HAP-1 (cell line): ENCODE results near the gene DDT.
"Not testable (repeated sequence)": the region's sequence is repeated elsewhere in the genome, so short reads cannot be mapped to it uniquely, and the experiment has no call there.

ENCODE experiments used
- DNase-seq, 2 experiments: peaks; one replicate each; pipeline ENCODE4 v3.0.0-alpha.2; 2016 to 2020; ENCODE audit warnings: low spot score in 2 of 2
- H3K27me3 ChIP-seq: fragments of 250-450 bp; sonication (Bioruptor Pico); 2 replicates; pipeline ENCODE4 v1.5.1; 2020; ENCODE audit warnings: low read depth, mild to moderate bottlenecking, moderate library complexity
- H3K36me3 ChIP-seq: fragments of 250-450 bp; sonication (Bioruptor Pico); replicated peaks from 2 replicates; pipeline ENCODE4 v1.5.1; 2020; ENCODE audit warnings: mild to moderate bottlenecking
- H3K4me1 ChIP-seq: fragments of 250-450 bp; sonication (Bioruptor Pico); 2 replicates; pipeline ENCODE4 v1.5.1; 2020; ENCODE audit warnings: mild to moderate bottlenecking
- H3K4me3 ChIP-seq: fragments of 250-450 bp; sonication (Bioruptor Pico); 2 replicates; pipeline ENCODE4 v1.5.1; 2020; ENCODE audit warnings: mild to moderate bottlenecking, moderate library complexity
- H3K9me3 ChIP-seq: fragments of 250-450 bp; sonication (Bioruptor Pico); 2 replicates; pipeline ENCODE4 v1.5.1; 2020; ENCODE audit warnings: mild to moderate bottlenecking, moderate library complexity
- in situ Hi-C: fragments of 300-500 bp; cut with MboI; formaldehyde crosslinking; loops from 3 replicates; pipeline ENCODE4 v1.14.3; 2020; ENCODE audit warnings: low sequenced_read_pairs, inconsistent platforms, mixed read lengths

DDT gene

GRCh38 chr22:23974345-23974744 lies at the start of gene DDT:
Gene DDT, minus strand, starts transcription at chr22:23974441. Its CDS starts 27 bp downstream, at chr22:23974414.
- DNase-seq, H3K4me3 ChIP-seq, H3K4me1 ChIP-seq, H3K27me3 ChIP-seq, in situ Hi-C loops, H3K9me3 ChIP-seq: not testable (repeated sequence)
- H3K36me3 ChIP-seq = peaks cover 27% of the 10 kb centered on the region

GRCh38 chr22:24023204-24023789 lies 49.1 kb upstream of the DDT start:
- H3K27me3 ChIP-seq = no peaks in the 10 kb centered on the region
- DNase-seq = no peak
- peaks cover 10% of the 10 kb centered on the region; the same call in 1 of the 2 replicates for H3K4me1 ChIP-seq
- H3K9me3 ChIP-seq = peaks cover 8% of the 10 kb centered on the region
- in situ Hi-C loops = no loop called here
- no peak overlapping the region for H3K4me3 ChIP-seq
- no peaks in the 10 kb centered on the region; the same call in 1 of the 2 replicates for H3K36me3 ChIP-seq

GRCh38 chr22:24021304-24021703 lies 47.1 kb upstream of the DDT start:
- Histone ChIP-seq H3K4me3 (no peak overlapping the region), H3K36me3 (peaks cover 5% of the 10 kb centered on the region), H3K4me1 (0 out of 2 replicates have a peak, but pooled peaks cover 5% of the 10 kb centered on the region), H3K27me3 (no peaks in the 10 kb centered on the region), H3K9me3 (peaks cover 8% of the 10 kb centered on the region)
- in situ Hi-C loops = no loop called here
- no peak for DNase-seq

- peaks cover 5% of the 10 kb centered on the region; the same call in 1 of the 2 replicates for H3K36me3 ChIP-seq
- no peaks in the 10 kb centered on the region for H3K9me3 ChIP-seq
- no peak for DNase-seq
- in situ Hi-C loops = no loop called here
- H3K27me3 ChIP-seq = no peaks in the 10 kb centered on the region
- H3K4me1 ChIP-seq = peaks cover 5% of the 10 kb centered on the region; the same call in 1 of the 2 replicates
- H3K4me3 ChIP-seq = no peak overlapping the region
Observed at GRCh38 chr22:24016156-24016555, 41.9 kb upstream of the DDT start.

- Histone ChIP-seq H3K27me3 (no peaks in the 10 kb centered on the region), H3K4me3 (peak overlapping the region; percentile 95), H3K4me1 (peaks cover 5% of the 10 kb centered on the region; the same call in 1 of the 2 replicates), H3K9me3 (no peaks in the 10 kb centered on the region), H3K36me3 (no peaks in the 10 kb centered on the region; the same call in 1 of the 2 replicates)
- no peak for DNase-seq
- in situ Hi-C loops = no loop called here
Observed at GRCh38 chr22:24011735-24012068, 37.5 kb upstream of the DDT start.

GRCh38 chr22:24010018-24010391 lies 35.8 kb upstream of the DDT start:
- no peak for DNase-seq
- no peaks in the 10 kb centered on the region; the same call in 1 of the 2 replicates for H3K36me3 ChIP-seq
- in situ Hi-C loops = no loop called here
- no peaks in the 10 kb centered on the region for H3K9me3 ChIP-seq
- no peaks in the 10 kb centered on the region for H3K27me3 ChIP-seq
- H3K4me3 ChIP-seq = no peak overlapping the region
- H3K4me1 ChIP-seq = peaks cover 5% of the 10 kb centered on the region; the same call in 1 of the 2 replicates

GRCh38 chr22:24009227-24010017 lies 35.2 kb upstream of the DDT start:
- no peaks in the 10 kb centered on the region for H3K27me3 ChIP-seq
- peaks cover 5% of the 10 kb centered on the region; the same call in 1 of the 2 replicates for H3K4me1 ChIP-seq
- H3K9me3 ChIP-seq = no peaks in the 10 kb centered on the region
- no peak for DNase-seq
- H3K4me3 ChIP-seq = no peak overlapping the region
- in situ Hi-C loops = no loop called here
- H3K36me3 ChIP-seq = no peaks in the 10 kb centered on the region; the same call in 1 of the 2 replicates

GRCh38 chr22:24008381-24009226 lies 34.4 kb upstream of the DDT start:
- in situ Hi-C loops = no loop called here
- Histone ChIP-seq H3K36me3 (no peaks in the 10 kb centered on the region; the same call in 1 of the 2 replicates), H3K9me3 (no peaks in the 10 kb centered on the region), H3K4me1 (peaks cover 5% of the 10 kb centered on the region; the same call in 1 of the 2 replicates), H3K4me3 (no peak overlapping the region), H3K27me3 (no peaks in the 10 kb centered on the region)
- no peak for DNase-seq

- in situ Hi-C loops = no loop called here
- DNase-seq = no peak
- no peaks in the 10 kb centered on the region for H3K27me3 ChIP-seq
- no peak overlapping the region for H3K4me3 ChIP-seq
- peaks cover 5% of the 10 kb centered on the region; the same call in 1 of the 2 replicates for H3K4me1 ChIP-seq
- no peaks in the 10 kb centered on the region; the same call in 1 of the 2 replicates for H3K36me3 ChIP-seq
- H3K9me3 ChIP-seq = no peaks in the 10 kb centered on the region
Observed at GRCh38 chr22:24008022-24008283, 33.7 kb upstream of the DDT start.

- in situ Hi-C loops = no loop called here
- Histone ChIP-seq H3K36me3 (no peaks in the 10 kb centered on the region; the same call in 1 of the 2 replicates), H3K27me3 (no peaks in the 10 kb centered on the region), H3K4me1 (peaks cover 5% of the 10 kb centered on the region; the same call in 1 of the 2 replicates), H3K9me3 (no peaks in the 10 kb centered on the region), H3K4me3 (no peak overlapping the region)
- DNase-seq = no peak
Observed at GRCh38 chr22:24007253-24008021, 33.2 kb upstream of the DDT start.

- Histone ChIP-seq H3K4me3 (no peak overlapping the region), H3K36me3 (no peaks in the 10 kb centered on the region; the same call in 1 of the 2 replicates), H3K27me3 (no peaks in the 10 kb centered on the region), H3K9me3 (no peaks in the 10 kb centered on the region), H3K4me1 (no peaks in the 10 kb centered on the region; the same call in 1 of the 2 replicates)
- no peak for DNase-seq
- in situ Hi-C loops = no loop called here
Observed at GRCh38 chr22:24006914-24007214, 32.6 kb upstream of the DDT start.

- H3K27me3 ChIP-seq = no peaks in the 10 kb centered on the region
- no peak for DNase-seq
- H3K4me3 ChIP-seq = no peak overlapping the region
- no peaks in the 10 kb centered on the region for H3K9me3 ChIP-seq
- H3K4me1 ChIP-seq = no peaks in the 10 kb centered on the region
- in situ Hi-C loops = no loop called here
- H3K36me3 ChIP-seq = no peaks in the 10 kb centered on the region; the same call in 1 of the 2 replicates
Observed at GRCh38 chr22:24006207-24006913, 32.1 kb upstream of the DDT start.

GRCh38 chr22:24005201-24005600 lies 31.0 kb upstream of the DDT start, which contains the start of gene GSTT4:
Gene GSTT4, minus strand, starts transcription at chr22:24005453. Its CDS starts 97 bp downstream, at chr22:24005356.
- in situ Hi-C loops = no loop called here
- no peak within 1 kb of the TSS for H3K4me3 ChIP-seq
- no peaks in the 10 kb centered on the region for H3K9me3 ChIP-seq
- no peak for DNase-seq
- H3K4me1 ChIP-seq = no peaks in the 10 kb centered on the region
- H3K27me3 ChIP-seq = no peaks in the 10 kb centered on the region
- H3K36me3 ChIP-seq = no peaks in the 10 kb centered on the region
